PC-3 (cell line): ENCODE measurements around the gene ADGRV1.

Experiments used
- CTCF ChIP-seq: fragments of 300-600 bp; sonication (generic); conservative IDR thresholded peaks from 2 replicates; pipeline ENCODE4 v1.5.1; 2017; ENCODE audit warnings: antibody characterized with exemption, low read depth, mild to moderate bottlenecking, low read length
- EZH2phosphoT487 ChIP-seq: fragments of 300-600 bp; sonication (generic); IDR thresholded peaks from 2 replicates; pipeline ENCODE4 v1.6.1; 2018; ENCODE audit warnings: mild to moderate bottlenecking, antibody characterized with exemption, low read length, borderline replicate concordance

GRCh38 chr5:90962481-90962880, 403.9 kb downstream of the ADGRV1 start:
- no peak for TF ChIP-seq CTCF
- no peak for TF ChIP-seq EZH2phosphoT487
